ENCODE results near the gene SEMA4C.

DNA sequence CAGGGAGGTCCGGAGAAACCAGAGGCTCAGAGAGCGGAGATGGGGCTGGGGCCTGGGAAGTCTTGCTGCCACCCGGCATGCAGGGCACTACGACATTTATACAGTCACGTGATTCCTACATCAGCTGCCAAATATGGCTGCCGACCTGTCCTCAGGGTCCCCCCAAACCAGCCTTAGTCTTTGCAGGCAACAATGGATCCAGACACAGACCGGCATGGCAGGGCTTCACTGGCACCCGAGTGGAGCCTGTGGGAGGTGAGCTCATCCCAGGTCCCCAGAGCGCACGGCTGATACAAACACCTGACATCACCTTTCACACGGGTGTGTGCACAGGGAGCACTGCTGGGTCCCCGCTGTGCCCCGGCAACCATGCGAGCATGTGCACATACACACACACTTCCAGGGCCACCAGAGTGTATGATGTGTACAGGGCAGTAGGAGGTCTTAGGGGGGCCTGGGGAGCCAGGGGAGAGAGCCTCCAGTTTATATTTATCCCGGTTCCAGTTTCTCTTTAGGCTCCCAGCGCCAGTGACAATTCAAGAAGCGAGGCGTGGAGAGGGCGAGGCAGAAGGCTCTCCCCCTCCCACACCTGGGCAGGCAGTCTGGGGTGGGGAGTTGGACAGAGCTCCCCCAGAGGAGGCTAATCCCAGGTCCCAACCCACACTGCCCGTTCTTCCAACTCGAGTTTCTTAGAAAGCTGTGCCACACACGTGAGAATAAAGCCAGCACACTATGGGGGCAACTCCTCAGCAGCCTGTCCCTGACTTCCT lies 2.7 kb downstream of the SEMA4C start:
- TF ChIP-seq POLR2AphosphoS5 (IDR thresholded peaks at IDR 0.05; ENCODE audit: low read depth, low read length), result 0 out of 2 replicates have a peak, but pooled peaks have one; percentile 18
- no peak; the same call in 1 of the 2 replicates for TF ChIP-seq POLR2A (IDR thresholded peaks at IDR 0.05; ENCODE audit: low read depth, low read length)
